Coronary artery (tissue), 2 donors: Measurements from ENCODE around the gene KAZALD1.
A peak's percentile ranks its signal among the peaks of the same experiment; 100 is the strongest.

Experiments
- DNase-seq: peaks from one replicate; pipeline ENCODE4 v3.0.0-alpha.2; 2017; ENCODE audit warnings: low spot score
- H3K27ac ChIP-seq, 2 donors: fragments of 200-600 bp; sonication (generic); one replicate each; pipeline ENCODE4 v1.5.1; 2016 to 2019
- H3K4me3 ChIP-seq: fragments of 200-600 bp; sonication (generic); 2 replicates; pipeline ENCODE4 v1.5.1; 2016; ENCODE audit warnings: mild to moderate bottlenecking, moderate library complexity
- TF ChIP-seq, protein P1 (sequence below): fragments of 200-600 bp; sonication (generic); IDR thresholded peaks from one replicate; pipeline ENCODE4 v1.5.1; 2019; ENCODE audit warnings: antibody characterized with exemption

Gene KAZALD1

DNA sequence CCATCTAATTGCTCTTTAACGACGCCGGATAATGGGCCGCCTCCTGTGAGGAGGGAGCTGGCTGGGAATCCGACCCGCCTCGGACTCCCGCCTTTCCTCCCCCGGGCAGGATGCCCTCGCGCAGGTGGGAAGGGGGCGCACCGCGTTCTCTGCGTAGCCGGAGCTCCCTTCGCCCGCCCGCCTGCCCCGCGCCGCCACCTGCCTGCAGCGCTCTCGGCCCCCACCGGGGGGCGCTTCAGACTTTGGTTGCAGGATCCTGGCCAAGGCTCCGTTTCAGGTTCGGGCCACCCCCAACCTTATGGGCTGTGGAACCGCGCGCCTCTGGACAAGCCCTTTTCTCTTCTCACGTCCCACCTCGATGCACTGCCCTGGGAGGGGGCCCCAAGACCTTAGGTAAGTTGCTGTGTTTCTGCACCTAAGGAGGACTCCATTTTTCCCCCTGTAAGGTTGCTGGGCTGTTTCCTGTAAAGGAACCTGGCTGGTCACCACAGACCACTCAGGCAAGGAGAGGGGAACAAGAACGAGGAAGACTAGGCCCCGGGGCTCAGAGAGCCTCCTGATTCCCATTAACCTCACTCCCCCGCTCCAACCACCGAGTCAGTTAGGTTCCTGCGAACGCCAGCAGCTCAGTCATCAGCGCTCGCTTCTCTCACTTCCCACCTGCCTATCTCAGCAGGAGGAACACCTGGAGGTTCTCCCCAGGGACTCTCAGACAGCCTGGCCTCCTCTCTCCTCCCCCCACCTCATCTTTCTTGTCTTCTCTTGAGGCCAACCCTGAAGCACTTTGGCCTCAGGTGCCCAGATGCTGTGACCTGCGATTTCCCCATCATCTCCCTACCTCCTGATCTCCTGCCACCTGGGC, 11.3 kb upstream of the KAZALD1 start:
- DNase-seq = no peak
- TF ChIP-seq, protein P1, sequence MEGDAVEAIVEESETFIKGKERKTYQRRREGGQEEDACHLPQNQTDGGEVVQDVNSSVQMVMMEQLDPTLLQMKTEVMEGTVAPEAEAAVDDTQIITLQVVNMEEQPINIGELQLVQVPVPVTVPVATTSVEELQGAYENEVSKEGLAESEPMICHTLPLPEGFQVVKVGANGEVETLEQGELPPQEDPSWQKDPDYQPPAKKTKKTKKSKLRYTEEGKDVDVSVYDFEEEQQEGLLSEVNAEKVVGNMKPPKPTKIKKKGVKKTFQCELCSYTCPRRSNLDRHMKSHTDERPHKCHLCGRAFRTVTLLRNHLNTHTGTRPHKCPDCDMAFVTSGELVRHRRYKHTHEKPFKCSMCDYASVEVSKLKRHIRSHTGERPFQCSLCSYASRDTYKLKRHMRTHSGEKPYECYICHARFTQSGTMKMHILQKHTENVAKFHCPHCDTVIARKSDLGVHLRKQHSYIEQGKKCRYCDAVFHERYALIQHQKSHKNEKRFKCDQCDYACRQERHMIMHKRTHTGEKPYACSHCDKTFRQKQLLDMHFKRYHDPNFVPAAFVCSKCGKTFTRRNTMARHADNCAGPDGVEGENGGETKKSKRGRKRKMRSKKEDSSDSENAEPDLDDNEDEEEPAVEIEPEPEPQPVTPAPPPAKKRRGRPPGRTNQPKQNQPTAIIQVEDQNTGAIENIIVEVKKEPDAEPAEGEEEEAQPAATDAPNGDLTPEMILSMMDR = peak; percentile 80
- Histone ChIP-seq H3K27ac (no peak overlapping the region), H3K4me3 (peak overlapping the region; percentile 44)

- DNase-seq = no peak
- no peak overlapping the region for H3K4me3 ChIP-seq
- H3K27ac ChIP-seq = no peak overlapping the region
- TF ChIP-seq, protein P1 = no peak
Observed at GRCh38 chr10:101052285-101052684, 9.5 kb upstream of the KAZALD1 start.

- DNase-seq = no peak
- TF ChIP-seq, protein P1 = no peak
- Histone ChIP-seq H3K27ac (no peak overlapping the region), H3K4me3 (no peak overlapping the region)
Observed at GRCh38 chr10:101053516-101053915, 8.3 kb upstream of the KAZALD1 start.

DNA sequence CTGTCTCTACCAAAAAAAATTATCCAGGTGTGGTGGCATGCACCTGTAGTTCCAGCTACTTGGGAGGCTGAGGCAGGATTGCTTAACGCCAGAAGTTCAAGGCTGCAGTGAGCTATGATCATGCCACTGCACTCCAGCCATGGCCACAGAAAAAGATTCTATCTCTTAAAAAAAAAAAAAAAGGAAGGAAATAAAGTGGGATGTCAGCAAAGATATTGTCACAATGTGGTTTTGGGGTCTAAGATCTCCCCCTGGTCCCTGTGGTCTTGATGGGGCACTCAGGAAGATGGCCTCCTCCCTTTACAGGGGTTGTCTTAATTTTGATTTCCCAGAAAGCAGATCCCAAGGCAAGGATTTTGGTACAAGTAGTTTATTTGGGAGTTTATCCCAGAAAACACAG, 7.4 kb upstream of the KAZALD1 start:
- DNase-seq = no peak
- TF ChIP-seq, protein P1 = no peak
- H3K4me3 ChIP-seq = no peak overlapping the region
- H3K27ac ChIP-seq = no peak overlapping the region

DNA sequence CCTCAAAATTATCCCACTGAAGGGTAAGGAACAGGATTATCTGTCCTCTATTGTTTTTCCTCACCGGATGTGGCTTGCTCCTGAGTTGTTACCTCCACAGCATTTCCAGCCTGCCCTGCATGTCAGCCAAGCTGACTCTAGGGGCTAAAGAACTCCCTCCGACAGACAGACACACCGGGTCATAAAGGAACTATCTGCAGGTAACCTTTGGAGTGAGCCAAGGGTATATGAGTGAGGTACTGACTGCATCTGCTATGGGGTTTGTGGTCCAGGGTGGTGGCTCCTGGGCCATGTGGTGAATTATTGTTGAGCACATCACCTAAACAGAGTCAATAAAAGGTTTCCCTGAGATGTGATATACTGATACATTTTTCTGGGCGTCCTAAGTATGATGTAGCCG, 6.9 kb upstream of the KAZALD1 start:
- Histone ChIP-seq H3K4me3 (no peak overlapping the region), H3K27ac (no peak overlapping the region)
- DNase-seq = no peak
- TF ChIP-seq, protein P1 = no peak

- TF ChIP-seq, protein P1 = no peak
- H3K27ac ChIP-seq = no peak overlapping the region
- no peak overlapping the region for H3K4me3 ChIP-seq
- DNase-seq = no peak
Observed at GRCh38 chr10:101055411-101055810, 6.4 kb upstream of the KAZALD1 start.
